ENCODE data around the gene CCDC136. TPM values are rescaled to one million over a fixed set of nuclear protein-coding genes. Genes with fewer than 3 reads are reported as not detected.

CCDC136 gene
- total RNA-seq, 4 donors from 2014 or later: 0.35 to 35.5 (median 6.1) TPM

DNA sequence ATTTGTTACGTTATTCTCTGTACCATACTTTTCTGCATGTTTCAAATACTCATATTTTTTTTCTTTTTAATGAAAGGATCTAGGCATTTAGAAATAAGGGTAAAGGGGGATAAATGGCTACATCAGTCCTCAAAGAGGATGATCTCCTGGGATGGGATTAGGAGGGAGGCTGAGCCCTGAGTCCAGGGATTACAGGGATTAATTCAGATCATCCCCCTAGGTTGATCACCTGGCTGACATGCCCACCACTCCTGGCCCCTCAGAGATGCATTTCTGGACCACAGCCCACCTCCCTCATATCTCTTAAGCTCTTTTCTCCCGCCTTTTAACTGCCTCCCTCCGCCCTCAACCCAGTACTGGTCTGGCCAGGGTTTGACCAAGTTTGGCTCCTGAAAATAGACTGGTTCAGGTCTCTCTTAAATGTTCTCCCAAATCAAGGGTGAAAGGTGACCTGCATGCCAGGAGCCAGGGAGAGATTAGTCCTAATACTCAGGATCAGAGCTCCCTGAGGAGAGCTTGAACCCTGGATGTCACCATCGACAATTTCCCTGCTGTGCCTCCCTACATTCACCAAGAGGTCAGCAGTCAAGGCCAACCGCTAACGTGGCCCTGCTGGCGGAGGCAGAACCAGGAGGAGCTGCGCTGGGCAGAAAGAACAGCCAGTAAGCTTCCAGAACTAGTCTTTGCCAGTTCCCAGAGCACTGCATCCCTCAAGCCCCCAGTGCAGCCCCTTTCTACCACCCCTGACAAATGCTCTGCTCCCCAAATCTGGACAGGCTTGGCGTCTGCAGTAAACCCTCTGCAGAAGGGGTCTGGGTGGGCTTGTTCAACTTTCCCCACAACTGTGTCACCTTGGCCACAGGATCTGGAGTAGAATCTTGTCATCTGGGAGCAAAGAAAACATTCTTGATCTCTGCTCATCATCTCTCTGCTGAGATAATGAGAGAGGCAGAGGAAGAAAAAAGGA lies 3.0 kb upstream of the CCDC136 start:
- no peaks in the 10 kb centered on the region for H3K36me3 ChIP-seq
- TF ChIP-seq, protein P1, sequence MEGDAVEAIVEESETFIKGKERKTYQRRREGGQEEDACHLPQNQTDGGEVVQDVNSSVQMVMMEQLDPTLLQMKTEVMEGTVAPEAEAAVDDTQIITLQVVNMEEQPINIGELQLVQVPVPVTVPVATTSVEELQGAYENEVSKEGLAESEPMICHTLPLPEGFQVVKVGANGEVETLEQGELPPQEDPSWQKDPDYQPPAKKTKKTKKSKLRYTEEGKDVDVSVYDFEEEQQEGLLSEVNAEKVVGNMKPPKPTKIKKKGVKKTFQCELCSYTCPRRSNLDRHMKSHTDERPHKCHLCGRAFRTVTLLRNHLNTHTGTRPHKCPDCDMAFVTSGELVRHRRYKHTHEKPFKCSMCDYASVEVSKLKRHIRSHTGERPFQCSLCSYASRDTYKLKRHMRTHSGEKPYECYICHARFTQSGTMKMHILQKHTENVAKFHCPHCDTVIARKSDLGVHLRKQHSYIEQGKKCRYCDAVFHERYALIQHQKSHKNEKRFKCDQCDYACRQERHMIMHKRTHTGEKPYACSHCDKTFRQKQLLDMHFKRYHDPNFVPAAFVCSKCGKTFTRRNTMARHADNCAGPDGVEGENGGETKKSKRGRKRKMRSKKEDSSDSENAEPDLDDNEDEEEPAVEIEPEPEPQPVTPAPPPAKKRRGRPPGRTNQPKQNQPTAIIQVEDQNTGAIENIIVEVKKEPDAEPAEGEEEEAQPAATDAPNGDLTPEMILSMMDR (IDR thresholded peaks at IDR 0.05): no peak
- no peak for TF ChIP-seq POLR2A (IDR thresholded peaks at IDR 0.05)
- H3K27ac ChIP-seq: no peak overlapping the region
- peaks cover 0 to 22% (median 6%) of the 10 kb centered on the region in 4 donors for H3K4me1 ChIP-seq
- no peak overlapping the region for H3K4me3 ChIP-seq
- no peaks in the 10 kb centered on the region for H3K27me3 ChIP-seq
- DNase-seq: no peak
- H3K9me3 ChIP-seq: no peaks in the 10 kb centered on the region

DNA sequence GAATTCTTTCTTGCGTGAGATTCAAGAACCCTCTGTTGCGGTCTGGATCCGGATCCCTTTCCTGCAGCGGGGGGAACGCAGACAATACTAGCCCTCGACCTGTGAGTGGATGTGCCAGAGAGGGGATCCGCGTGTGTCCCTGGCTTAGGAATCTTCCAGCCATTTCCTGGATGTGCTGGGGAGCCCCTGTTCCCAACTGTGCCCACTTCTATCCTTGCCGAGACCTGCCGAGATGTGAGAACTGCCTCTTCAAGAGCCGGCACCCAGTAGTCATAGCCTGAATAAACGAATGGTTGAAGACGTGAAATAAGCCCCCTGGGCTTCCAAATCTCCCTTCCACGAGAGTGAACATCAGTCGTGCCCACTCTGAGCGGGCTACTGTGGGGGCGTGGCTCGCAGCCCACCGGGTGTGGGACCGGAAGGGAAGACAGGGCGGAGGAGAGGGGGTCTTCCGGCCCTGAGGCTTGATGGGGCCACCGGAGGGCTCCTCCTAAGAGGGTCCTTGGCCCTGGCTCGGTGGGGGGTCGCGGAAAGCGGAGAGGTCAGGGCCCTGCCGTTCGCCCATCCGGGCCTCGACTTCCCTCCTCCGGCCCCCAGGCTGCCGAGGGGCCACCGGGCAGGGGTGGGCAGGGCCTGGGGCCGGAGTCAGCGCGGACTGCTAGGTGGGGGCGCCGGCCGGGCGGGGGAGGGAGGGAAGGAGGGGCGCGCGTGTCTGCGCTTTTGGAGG lies 1.3 kb upstream of the CCDC136 start:
- Histone ChIP-seq H3K4me3 (peak overlapping the region; percentile 80 to 90 (median 83)), H3K36me3 (no peaks in the 10 kb centered on the region), H3K27me3 (no peaks in the 10 kb centered on the region), H3K9me3 (no peaks in the 10 kb centered on the region), H3K4me1 (peaks cover 0 to 22% (median 6%) of the 10 kb centered on the region in 4 donors), H3K27ac (peak overlapping the region; percentile 13 to 75 (median 62))
- TF ChIP-seq, protein P1 (IDR thresholded peaks at IDR 0.05): no peak
- no peak for TF ChIP-seq POLR2A (IDR thresholded peaks at IDR 0.05)
- DNase-seq: no peak

DNA sequence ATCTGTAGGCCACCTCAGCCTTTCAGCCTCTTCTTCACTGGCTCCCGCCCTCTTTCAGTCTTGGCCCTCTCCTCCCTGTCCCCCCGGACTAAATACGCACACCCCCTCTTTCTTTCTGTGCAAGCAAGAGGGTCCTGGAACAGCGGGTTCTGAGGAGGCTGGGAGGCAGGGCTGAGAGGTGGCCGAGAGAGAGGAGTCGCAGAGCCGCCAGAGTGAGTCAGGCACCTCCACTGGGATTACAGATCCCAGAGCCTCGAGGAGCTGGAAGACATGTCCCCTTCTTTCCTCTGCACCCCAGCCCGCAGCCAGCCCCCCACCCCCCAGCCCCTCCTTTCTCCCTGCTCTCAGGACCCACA lies 182 bp downstream of the CCDC136 start:
- peaks cover 0 to 22% (median 6%) of the 10 kb centered on the region in 4 donors for H3K4me1 ChIP-seq
- peak overlapping the region; percentile 80 to 90 (median 83) for H3K4me3 ChIP-seq
- no peaks in the 10 kb centered on the region for H3K36me3 ChIP-seq
- peak overlapping the region in 1 of 4 donors; percentile 57 for H3K27ac ChIP-seq
- no peak for TF ChIP-seq POLR2A (IDR thresholded peaks at IDR 0.05)
- TF ChIP-seq, protein P1 (IDR thresholded peaks at IDR 0.05): no peak
- no peak for DNase-seq
- H3K27me3 ChIP-seq: no peaks in the 10 kb centered on the region
- no peaks in the 10 kb centered on the region for H3K9me3 ChIP-seq

DNA sequence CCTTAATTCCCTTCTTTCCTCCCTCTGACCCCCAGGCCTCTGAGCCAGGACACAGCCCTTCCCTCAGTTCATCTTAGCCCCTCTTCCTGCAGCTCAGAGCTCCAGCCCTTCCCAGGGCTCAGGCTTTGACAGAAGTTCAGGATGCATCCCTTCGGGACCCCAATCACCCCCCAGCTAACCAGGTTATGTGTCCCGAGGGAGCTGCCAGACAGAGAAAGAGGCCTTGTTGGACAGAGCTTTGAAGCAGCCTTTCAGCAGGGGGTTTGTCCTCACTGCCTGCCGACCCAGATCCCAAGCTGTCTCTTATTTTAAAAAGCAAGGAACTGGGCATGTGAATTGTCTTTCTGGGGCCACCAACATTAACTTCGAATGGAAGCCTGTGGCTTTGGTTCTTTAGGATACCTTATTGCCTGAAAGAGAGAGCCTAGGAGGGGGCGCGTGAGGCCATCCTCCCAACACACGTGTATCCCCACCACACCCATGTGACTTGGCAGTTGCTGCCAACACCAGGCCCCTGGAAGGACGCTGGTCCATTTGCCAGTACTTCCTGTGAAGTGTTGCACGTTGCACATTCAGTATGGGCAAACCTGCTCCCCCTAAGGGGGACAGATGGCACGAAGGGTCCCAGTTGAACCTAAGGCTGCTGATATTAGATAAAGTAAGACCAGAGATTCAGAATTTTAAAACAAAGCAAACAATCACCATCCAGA lies 858 bp downstream of the CCDC136 start:
- Histone ChIP-seq H3K9me3 (no peaks in the 10 kb centered on the region), H3K36me3 (no peaks in the 10 kb centered on the region), H3K4me3 (peak overlapping the region in 1 of 4 donors; percentile 83), H3K27me3 (no peaks in the 10 kb centered on the region), H3K27ac (no peak overlapping the region), H3K4me1 (peaks cover 0 to 22% (median 6%) of the 10 kb centered on the region in 4 donors)
- DNase-seq: no peak
- TF ChIP-seq, protein P1 (IDR thresholded peaks at IDR 0.05): no peak
- no peak for TF ChIP-seq POLR2A (IDR thresholded peaks at IDR 0.05)

DNA sequence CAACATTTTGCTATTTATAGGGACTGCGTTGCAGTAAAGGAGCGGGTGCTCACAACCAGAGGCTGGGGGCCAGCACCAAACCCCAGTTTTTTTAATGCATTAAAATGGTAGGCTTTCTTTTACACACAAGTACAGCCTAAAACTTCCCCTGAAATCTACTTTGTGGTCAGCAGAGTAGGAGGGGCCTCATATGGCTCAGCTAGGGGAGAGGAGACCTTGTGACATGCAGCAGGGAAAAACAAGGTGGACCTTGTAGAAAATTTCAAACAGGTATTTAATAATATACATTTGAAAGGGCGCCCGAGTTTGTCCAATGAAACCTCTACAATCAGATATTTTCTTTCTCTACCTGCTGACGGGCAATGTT lies 1.4 kb downstream of the CCDC136 start:
- TF ChIP-seq POLR2A (IDR thresholded peaks at IDR 0.05): no peak
- TF ChIP-seq, protein P1 (IDR thresholded peaks at IDR 0.05): no peak
- peaks cover 0 to 22% (median 6%) of the 10 kb centered on the region in 4 donors for H3K4me1 ChIP-seq
- no peak overlapping the region for H3K4me3 ChIP-seq
- no peaks in the 10 kb centered on the region for H3K9me3 ChIP-seq
- H3K27me3 ChIP-seq: no peaks in the 10 kb centered on the region
- no peaks in the 10 kb centered on the region for H3K36me3 ChIP-seq
- H3K27ac ChIP-seq: no peak overlapping the region
- DNase-seq: no peak
